NCI-H1436 (cell line): ENCODE results near the gene CFAP298.
"Not testable (repeated sequence)": the region's sequence is repeated elsewhere in the genome, so short reads cannot be mapped to it uniquely, and the experiment has no call there.

Experiments used
- DNase-seq: peaks from one replicate; lab custom pipeline; 2025; lab: John Stamatoyannopoulos, UW

The CFAP298 gene

GRCh38 chr21:32566741-32567389 is 45.3 kb downstream of the CFAP298 start:
- DNase-seq, result no peak

DNA sequence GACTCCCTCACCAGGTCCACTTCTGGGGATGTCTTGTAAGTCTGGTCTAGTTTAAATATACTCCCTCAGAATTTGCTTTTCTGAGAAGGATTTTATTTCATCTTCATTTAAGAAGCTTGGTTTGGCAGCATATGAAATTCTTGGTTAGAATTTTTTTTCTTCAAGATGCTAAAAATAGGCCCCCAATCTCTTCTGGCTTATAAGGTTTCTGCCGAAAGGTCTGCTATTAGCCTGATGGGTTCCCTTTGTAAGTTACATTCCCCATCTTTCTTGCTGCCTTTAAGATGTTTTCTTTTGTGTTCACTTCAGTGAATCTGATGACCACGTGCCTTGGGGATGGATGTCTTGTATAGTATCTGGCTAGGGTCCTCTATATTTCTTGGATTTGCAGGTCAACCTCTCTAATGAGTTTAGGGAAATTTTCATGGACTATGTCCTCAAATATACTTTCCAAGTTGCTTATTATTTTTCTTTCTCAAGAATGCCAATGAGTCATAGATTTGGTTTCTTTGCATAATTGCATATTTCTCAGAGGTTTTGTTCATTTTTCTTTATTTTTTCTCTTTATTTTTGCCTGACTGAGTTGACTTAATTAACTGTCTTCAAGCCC is 46.2 kb downstream of the CFAP298 start:
- no peak for DNase-seq

- DNase-seq, result no peak
Measured at GRCh38 chr21:32562915-32563314, 49.3 kb downstream of the CFAP298 start.

- no peak for DNase-seq
Measured at GRCh38 chr21:32562426-32562825, 49.8 kb downstream of the CFAP298 start.

DNA sequence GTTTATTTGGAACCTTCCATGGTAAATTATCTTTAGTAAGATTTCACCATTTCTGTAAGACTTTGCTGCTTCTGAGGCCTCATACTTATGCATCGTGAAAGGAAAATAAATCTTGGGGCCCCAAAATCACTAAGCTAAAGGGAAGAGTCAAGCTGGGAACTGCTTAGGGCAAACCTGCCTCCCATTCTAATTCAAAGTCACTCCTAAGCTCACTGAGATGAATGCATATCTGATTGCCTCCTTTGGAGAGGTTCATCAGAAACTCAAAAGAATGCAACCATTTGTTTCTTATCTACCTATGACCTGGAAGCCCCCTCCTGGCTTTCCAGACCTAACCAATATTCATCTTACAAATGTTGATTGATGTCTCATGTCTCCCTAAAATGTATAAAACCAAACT is 50.7 kb downstream of the CFAP298 start:
- not testable (repeated sequence) for DNase-seq

- DNase-seq, result no peak
Measured at GRCh38 chr21:32560896-32561295, 51.3 kb downstream of the CFAP298 start.

DNA sequence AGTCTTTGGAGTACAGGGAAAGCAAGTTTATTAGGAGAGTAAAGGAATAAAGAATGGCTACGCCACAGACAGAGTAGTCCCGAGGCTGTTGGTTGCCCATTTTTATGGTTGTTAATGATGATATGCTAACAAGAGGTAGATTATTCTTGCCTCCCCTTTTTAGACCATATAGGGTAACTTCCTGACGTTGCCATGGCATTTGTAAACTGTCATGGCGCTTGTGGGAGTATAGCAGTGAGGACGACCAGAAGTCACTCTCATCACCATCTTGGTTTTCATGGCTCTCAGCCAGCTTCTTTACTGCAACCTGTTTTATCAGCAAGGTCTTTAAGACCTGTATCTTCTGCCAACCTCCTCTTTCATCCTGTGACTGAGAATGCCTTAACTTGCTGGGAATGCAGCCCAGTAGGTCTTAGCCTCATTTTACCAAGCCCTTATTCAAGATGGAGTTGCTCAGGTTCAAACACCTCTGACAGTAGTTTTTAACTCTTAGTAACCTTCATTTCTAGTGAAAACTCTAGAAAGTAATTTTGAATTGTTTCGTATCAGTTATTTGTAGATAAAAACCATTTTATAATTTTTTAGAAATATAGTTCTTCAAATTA is 53.1 kb downstream of the CFAP298 start:
- DNase-seq, result no peak

GRCh38 chr21:32558106-32558505 is 54.1 kb downstream of the CFAP298 start:
- DNase-seq, result no peak

DNA sequence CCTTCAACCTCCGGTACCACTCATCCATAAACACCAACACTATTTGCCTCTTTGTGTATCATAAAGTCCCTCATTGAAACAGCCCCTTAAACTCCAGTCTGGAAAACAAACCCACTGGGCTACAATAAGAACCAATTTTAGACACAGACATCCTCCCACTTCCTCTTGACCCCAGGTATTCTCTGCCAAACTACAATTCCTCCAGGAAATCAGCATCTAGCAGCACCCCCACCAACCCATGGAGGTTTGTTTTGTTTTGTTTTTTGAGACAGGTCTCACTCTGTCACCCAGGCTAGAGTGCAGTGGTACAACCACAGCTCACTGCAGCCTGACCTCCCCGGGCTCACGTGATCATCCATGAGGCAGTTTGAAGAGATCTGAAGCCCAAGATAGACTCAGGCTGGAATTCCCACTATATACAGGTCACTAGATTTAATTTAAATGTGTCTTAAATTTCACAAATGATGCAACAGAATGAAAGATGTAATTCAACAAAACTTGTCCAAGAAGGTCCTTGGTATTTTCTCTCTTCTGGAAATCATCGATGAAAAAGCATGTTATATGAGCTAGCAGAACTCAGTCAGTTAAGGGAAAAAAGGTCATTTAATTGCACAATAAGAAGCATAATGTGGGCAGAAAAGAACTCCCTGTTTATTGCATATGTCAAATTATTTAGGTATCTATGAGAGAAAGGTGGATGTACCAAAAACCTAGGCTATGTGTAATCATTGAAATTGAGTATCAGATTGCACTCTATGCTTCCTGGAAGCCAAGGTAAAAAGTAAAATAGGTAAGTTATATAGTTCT is 57.1 kb downstream of the CFAP298 start:
- no peak for DNase-seq

DNA sequence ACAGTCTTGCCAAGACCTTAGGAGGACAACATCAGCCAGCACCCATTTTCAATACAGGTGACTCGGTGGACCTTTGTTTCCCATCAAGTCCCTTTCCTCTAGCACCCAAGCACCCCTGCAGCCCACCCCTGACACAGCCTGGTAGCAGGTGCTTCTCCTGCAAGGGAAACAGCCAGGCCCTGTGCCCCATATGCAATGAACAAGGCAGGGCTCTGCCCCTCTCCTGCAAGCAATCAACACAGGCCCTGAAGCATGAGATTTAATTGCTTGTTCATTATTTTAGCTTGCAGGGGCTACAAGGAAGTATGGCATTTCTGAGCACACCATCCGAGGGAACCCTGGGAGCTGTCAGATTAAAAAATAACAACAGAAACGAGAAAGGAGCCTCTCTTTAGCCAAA is 62.3 kb downstream of the CFAP298 start:
- no peak for DNase-seq

GRCh38 chr21:32549440-32549839 is 62.7 kb downstream of the CFAP298 start:
- no peak for DNase-seq
